Activated naive CD4-positive, alpha-beta T cell treated with anti-CD3 and anti-CD28 coated beads, Interleukin-2, amount 50 U/mL, for 24 hours (primary cell): ENCODE measurements around the gene ESYT2.
A peak's percentile ranks its signal among the peaks of the same experiment; 100 is the strongest.
"Not testable (repeated sequence)": the region's sequence is repeated elsewhere in the genome, so short reads cannot be mapped to it uniquely, and the experiment has no call there.

Source experiments
- H3K27ac Mint-ChIP-seq: one replicate; pipeline ENCODE4 v1.8.0; 2021; ENCODE audit warnings: mild to moderate bottlenecking, mixed read lengths
- H3K27me3 Mint-ChIP-seq: one replicate; pipeline ENCODE4 v1.8.0; 2021; ENCODE audit warnings: mixed read lengths
- H3K36me3 Mint-ChIP-seq: one replicate; pipeline ENCODE4 v1.8.0; 2021; ENCODE audit warnings: mixed read lengths
- H3K4me1 Mint-ChIP-seq: one replicate; pipeline ENCODE4 v1.8.0; 2021; ENCODE audit warnings: mixed read lengths
- H3K4me3 Mint-ChIP-seq: one replicate; pipeline ENCODE4 v1.8.0; 2021; ENCODE audit warnings: mild to moderate bottlenecking, mixed read lengths
- H3K9me3 Mint-ChIP-seq: one replicate; pipeline ENCODE4 v1.8.0; 2021; ENCODE audit warnings: mixed read lengths

Gene ESYT2

GRCh38 chr7:158706273-158706704, 123.0 kb downstream of the ESYT2 start:
- H3K36me3 Mint-ChIP-seq = no peaks in the 10 kb centered on the region
- H3K4me3 Mint-ChIP-seq = peak overlapping the region; percentile 79
- no peaks in the 10 kb centered on the region for H3K9me3 Mint-ChIP-seq
- H3K4me1 Mint-ChIP-seq = peaks cover 15% of the 10 kb centered on the region
- peak overlapping the region; percentile 17 for H3K27ac Mint-ChIP-seq
- no peaks in the 10 kb centered on the region for H3K27me3 Mint-ChIP-seq

- Mint-ChIP-seq H3K27ac (no peak overlapping the region), H3K27me3 (no peaks in the 10 kb centered on the region), H3K4me1 (peaks cover 10% of the 10 kb centered on the region), H3K9me3 (no peaks in the 10 kb centered on the region), H3K4me3 (peak overlapping the region; percentile 91), H3K36me3 (no peaks in the 10 kb centered on the region)
Measured at GRCh38 chr7:158705234-158705850, 124.0 kb downstream of the ESYT2 start.

GRCh38 chr7:158704524-158705233, 124.6 kb downstream of the ESYT2 start, which contains the start of gene NCAPG2:
Gene NCAPG2, minus strand, starts transcription at chr7:158704804. Its CDS starts 2,905 bp downstream, at chr7:158701899.
- Mint-ChIP-seq H3K36me3 (no peaks in the 10 kb centered on the region), H3K4me1 (peaks cover 10% of the 10 kb centered on the region), H3K4me3 (peak within 1 kb of the TSS; percentile 91), H3K27ac (peak within 1 kb of the TSS; percentile 52), H3K27me3 (no peaks in the 10 kb centered on the region), H3K9me3 (no peaks in the 10 kb centered on the region)

- H3K36me3 Mint-ChIP-seq, H3K27me3 Mint-ChIP-seq, H3K9me3 Mint-ChIP-seq: not testable (repeated sequence)
- peaks cover 10% of the 10 kb centered on the region for H3K4me1 Mint-ChIP-seq
- H3K27ac Mint-ChIP-seq = peak overlapping the region; percentile 21
- H3K4me3 Mint-ChIP-seq = peak overlapping the region; percentile 91
Measured at GRCh38 chr7:158703679-158704523, 125.4 kb downstream of the ESYT2 start.

GRCh38 chr7:158702944-158703343, 126.4 kb downstream of the ESYT2 start:
- Mint-ChIP-seq H3K36me3 (peaks cover 2% of the 10 kb centered on the region), H3K4me1 (peaks cover 10% of the 10 kb centered on the region), H3K27me3 (no peaks in the 10 kb centered on the region), H3K27ac (no peak overlapping the region), H3K9me3 (no peaks in the 10 kb centered on the region), H3K4me3 (peak overlapping the region; percentile 63)

- no peaks in the 10 kb centered on the region for H3K27me3 Mint-ChIP-seq
- H3K36me3 Mint-ChIP-seq = peaks cover 5% of the 10 kb centered on the region
- no peaks in the 10 kb centered on the region for H3K9me3 Mint-ChIP-seq
- no peak overlapping the region for H3K27ac Mint-ChIP-seq
- peaks cover 10% of the 10 kb centered on the region for H3K4me1 Mint-ChIP-seq
- H3K4me3 Mint-ChIP-seq = no peak overlapping the region
Measured at GRCh38 chr7:158702196-158702595, 127.1 kb downstream of the ESYT2 start.

GRCh38 chr7:158700008-158700407, 129.3 kb downstream of the ESYT2 start:
- H3K27ac Mint-ChIP-seq = no peak overlapping the region
- H3K4me1 Mint-ChIP-seq = peaks cover 12% of the 10 kb centered on the region
- H3K27me3 Mint-ChIP-seq = no peaks in the 10 kb centered on the region
- H3K4me3 Mint-ChIP-seq = no peak overlapping the region
- H3K9me3 Mint-ChIP-seq = no peaks in the 10 kb centered on the region
- H3K36me3 Mint-ChIP-seq = peaks cover 5% of the 10 kb centered on the region

GRCh38 chr7:158699341-158699740, 130.0 kb downstream of the ESYT2 start:
- Mint-ChIP-seq H3K4me1 (peaks cover 12% of the 10 kb centered on the region), H3K27me3 (no peaks in the 10 kb centered on the region), H3K9me3 (no peaks in the 10 kb centered on the region), H3K4me3 (no peak overlapping the region), H3K27ac (peak overlapping the region; percentile 26), H3K36me3 (peaks cover 5% of the 10 kb centered on the region)

- H3K27me3 Mint-ChIP-seq = no peaks in the 10 kb centered on the region
- peaks cover 12% of the 10 kb centered on the region for H3K4me1 Mint-ChIP-seq
- no peak overlapping the region for H3K4me3 Mint-ChIP-seq
- H3K27ac Mint-ChIP-seq = no peak overlapping the region
- H3K36me3 Mint-ChIP-seq = peaks cover 5% of the 10 kb centered on the region
- no peaks in the 10 kb centered on the region for H3K9me3 Mint-ChIP-seq
Measured at GRCh38 chr7:158698657-158699195, 130.6 kb downstream of the ESYT2 start.

GRCh38 chr7:158697597-158697996, 131.7 kb downstream of the ESYT2 start:
- H3K4me3 Mint-ChIP-seq, H3K27ac Mint-ChIP-seq, H3K36me3 Mint-ChIP-seq, H3K9me3 Mint-ChIP-seq, H3K27me3 Mint-ChIP-seq: not testable (repeated sequence)
- peaks cover 12% of the 10 kb centered on the region for H3K4me1 Mint-ChIP-seq

- no peaks in the 10 kb centered on the region for H3K27me3 Mint-ChIP-seq
- H3K36me3 Mint-ChIP-seq = peaks cover 5% of the 10 kb centered on the region
- H3K9me3 Mint-ChIP-seq = no peaks in the 10 kb centered on the region
- H3K4me3 Mint-ChIP-seq = peak overlapping the region; percentile 64
- no peak overlapping the region for H3K27ac Mint-ChIP-seq
- H3K4me1 Mint-ChIP-seq = peaks cover 12% of the 10 kb centered on the region
Measured at GRCh38 chr7:158695726-158696452, 133.4 kb downstream of the ESYT2 start.

GRCh38 chr7:158695056-158695455, 134.3 kb downstream of the ESYT2 start:
- H3K4me1 Mint-ChIP-seq = peaks cover 12% of the 10 kb centered on the region
- H3K4me3 Mint-ChIP-seq = no peak overlapping the region
- H3K9me3 Mint-ChIP-seq = no peaks in the 10 kb centered on the region
- no peaks in the 10 kb centered on the region for H3K27me3 Mint-ChIP-seq
- no peak overlapping the region for H3K27ac Mint-ChIP-seq
- peaks cover 5% of the 10 kb centered on the region for H3K36me3 Mint-ChIP-seq

- no peak overlapping the region for H3K4me3 Mint-ChIP-seq
- H3K9me3 Mint-ChIP-seq = no peaks in the 10 kb centered on the region
- peaks cover 12% of the 10 kb centered on the region for H3K4me1 Mint-ChIP-seq
- peaks cover 5% of the 10 kb centered on the region for H3K36me3 Mint-ChIP-seq
- H3K27me3 Mint-ChIP-seq = no peaks in the 10 kb centered on the region
- no peak overlapping the region for H3K27ac Mint-ChIP-seq
Measured at GRCh38 chr7:158694650-158695049, 134.7 kb downstream of the ESYT2 start.

GRCh38 chr7:158689488-158689887, 139.8 kb downstream of the ESYT2 start:
- Mint-ChIP-seq H3K27ac (no peak overlapping the region), H3K4me3 (no peak overlapping the region), H3K27me3 (no peaks in the 10 kb centered on the region), H3K9me3 (no peaks in the 10 kb centered on the region), H3K4me1 (no peaks in the 10 kb centered on the region), H3K36me3 (peaks cover 6% of the 10 kb centered on the region)

- Mint-ChIP-seq H3K36me3 (peaks cover 6% of the 10 kb centered on the region), H3K9me3 (no peaks in the 10 kb centered on the region), H3K4me1 (no peaks in the 10 kb centered on the region), H3K4me3 (no peak overlapping the region), H3K27ac (no peak overlapping the region), H3K27me3 (no peaks in the 10 kb centered on the region)
Measured at GRCh38 chr7:158687406-158687805, 141.9 kb downstream of the ESYT2 start.
